HG03095 (cell line): Measurements from ENCODE around the gene FMN1.

ENCODE experiments used
- ATAC-seq: cut with Tn5 transposase; IDR thresholded peaks from one replicate; pipeline ENCODE4 v1.9.1; 2021; ENCODE audit warnings: moderate library complexity; ENCODE audit not compliant: unreplicated experiment

Gene FMN1

GRCh38 chr15:33126559-33127290 lies 67.8 kb downstream of the FMN1 start:
- ATAC-seq: no peak

DNA sequence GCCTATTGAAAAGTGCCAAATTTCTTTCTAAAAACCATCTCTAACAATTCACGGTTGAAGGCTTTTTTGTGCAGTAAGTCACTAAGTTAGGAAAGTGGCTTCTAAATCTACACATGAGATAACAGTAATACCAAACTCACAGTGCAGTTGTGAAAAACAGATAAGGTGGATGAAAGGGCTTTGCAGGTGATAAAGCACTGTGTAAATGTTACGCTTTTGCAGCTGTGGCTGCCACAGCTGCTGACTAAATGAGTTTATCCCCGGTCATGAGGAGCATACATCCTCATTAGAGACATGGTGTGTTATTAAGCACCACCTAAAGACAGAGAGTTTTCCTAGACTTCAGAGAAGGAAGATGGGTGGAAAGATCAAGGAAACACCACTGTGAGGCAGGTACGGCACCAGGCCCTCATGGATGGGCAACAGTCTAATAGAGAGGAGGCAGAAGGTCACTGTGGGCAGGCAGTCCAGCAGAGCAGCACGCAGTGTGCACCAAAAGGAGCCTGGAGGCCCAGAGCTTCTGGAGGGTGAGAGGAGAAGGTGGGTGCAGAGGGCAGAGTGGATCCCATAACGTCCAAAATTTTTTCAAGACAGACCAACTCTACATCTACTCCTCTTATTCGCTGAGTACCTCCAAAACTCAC lies 68.5 kb downstream of the FMN1 start:
- no peak for ATAC-seq

- ATAC-seq: no peak
Observed at GRCh38 chr15:33124811-33125210, 69.7 kb downstream of the FMN1 start.

DNA sequence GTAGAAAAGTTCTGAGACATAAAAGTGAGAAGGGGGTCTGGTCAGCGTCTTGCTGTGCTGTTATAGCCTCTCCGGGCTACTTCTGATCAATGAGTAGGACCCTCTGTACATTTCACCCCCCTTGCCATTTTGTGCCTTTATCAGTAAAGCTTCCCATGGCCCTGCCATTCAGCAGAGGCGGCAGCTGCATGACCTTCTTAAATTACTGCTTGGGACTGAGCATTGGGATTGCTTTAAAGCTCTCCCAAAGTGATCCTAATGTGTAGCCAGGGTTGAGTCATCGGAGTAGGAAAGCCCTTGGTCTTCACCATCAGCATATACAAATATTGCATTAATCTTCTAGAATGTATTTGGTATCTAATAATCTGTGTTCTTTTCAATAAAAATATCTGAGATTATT lies 70.2 kb downstream of the FMN1 start:
- no peak for ATAC-seq

DNA sequence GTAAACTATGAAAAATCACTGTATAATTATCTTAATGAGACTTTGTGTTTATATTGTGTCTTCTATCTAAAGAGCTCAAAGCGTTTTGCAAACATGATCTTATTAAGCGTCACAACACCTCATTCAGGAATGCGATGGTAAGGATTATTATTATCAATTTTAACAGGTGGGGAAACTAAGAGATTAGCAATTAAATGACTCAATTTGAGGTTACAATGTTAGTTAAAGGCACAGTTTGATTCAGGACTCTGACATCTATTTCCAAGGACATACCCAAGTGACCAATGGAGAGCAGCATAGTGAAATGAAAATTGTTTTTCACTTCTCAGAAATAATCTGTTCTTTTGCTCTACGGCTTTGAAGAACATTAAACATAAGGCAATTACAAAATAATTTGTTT lies 74.6 kb downstream of the FMN1 start:
- no peak for ATAC-seq

GRCh38 chr15:33119273-33119672 lies 75.2 kb downstream of the FMN1 start:
- ATAC-seq: no peak

- no peak for ATAC-seq
Observed at GRCh38 chr15:33116198-33116597, 78.3 kb downstream of the FMN1 start.

- no peak for ATAC-seq
Observed at GRCh38 chr15:33115191-33115861, 79.2 kb downstream of the FMN1 start.

DNA sequence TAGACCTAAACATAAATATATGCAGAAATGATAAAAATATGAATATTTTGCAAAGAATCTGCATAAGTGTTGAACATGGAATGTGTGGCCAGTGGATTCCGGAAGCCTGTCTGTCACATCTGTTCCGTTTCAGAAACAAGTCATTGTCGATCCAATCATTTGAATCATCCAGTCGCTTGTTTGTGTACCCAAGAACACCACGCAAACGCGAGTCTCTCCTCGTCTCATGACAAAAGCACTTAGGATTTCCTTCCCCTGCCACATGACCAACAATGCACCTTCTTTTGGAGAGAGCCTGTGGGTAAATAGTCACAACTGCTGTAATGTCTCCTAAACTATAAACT lies 80.2 kb downstream of the FMN1 start:
- ATAC-seq: no peak

DNA sequence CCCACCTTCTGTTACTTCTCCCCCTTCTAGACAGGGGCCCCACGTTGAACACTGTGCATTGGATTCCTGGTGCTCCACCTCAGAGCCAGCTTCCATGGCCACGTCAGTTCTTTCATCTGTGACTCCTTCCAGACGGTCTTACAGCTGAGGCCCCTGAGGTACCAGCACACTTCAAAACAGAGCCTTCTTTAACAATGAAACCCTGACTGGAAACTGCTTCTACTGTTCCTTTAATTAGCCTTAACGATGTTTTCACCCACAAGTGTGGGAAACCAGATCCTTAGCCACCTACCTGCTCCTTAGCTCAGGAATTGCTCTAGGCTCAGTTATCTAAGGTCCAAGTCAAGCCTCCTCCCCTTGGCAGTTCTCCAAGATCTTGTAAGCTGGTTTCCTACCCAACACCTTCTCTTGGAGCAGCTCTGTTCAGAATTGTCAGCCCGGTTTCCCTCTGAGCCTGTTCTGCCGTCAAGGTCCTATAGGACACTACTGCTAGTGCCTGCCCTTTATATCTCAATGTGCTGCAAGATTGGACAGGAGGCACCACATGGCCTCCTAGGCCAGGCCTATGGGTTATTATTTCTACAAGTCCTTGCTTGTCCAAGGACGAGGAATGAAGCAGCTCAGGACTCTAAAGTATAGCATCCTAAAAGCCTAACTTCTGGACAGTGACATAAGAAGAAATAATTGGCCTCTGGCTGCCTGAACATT lies 80.7 kb downstream of the FMN1 start:
- no peak for ATAC-seq

GRCh38 chr15:33112541-33113105 lies 81.9 kb downstream of the FMN1 start:
- ATAC-seq: no peak

DNA sequence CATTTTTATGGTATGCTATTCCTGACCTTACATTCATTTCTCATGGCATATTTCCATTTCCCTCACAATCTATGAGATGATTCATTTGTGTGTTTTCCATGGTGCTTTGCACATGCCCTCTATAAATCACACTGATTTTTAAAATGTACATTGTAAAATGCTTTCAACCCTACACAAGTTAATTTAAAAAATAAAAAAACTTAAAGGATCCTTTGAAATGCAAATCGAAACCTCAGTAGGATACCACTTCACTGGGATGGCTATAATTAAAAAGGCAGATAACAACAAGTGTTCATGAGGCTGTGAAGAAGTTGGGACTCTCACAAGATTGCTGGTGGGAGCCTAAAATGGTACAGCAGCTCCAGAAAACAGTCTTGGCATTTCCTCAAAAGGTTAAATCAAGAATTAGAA lies 83.5 kb downstream of the FMN1 start:
- no peak for ATAC-seq

DNA sequence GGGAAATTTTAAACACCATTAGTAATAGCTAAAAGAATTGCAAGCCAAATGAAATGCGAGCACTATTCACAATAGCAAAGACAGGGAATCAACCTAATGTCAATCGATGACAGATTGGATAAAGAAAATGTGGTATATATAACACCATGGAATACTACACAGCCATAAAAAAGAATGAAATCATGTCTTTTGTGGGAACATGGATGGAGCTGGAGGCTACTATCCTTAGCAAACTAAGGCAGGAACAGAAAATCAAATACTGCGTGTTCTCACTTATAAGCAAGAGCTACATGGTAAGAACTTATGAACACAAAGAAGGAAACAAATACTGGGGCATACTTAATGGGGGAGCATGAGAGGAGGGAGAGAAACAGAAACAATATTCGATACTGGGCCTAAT lies 85.2 kb downstream of the FMN1 start:
- no peak for ATAC-seq

DNA sequence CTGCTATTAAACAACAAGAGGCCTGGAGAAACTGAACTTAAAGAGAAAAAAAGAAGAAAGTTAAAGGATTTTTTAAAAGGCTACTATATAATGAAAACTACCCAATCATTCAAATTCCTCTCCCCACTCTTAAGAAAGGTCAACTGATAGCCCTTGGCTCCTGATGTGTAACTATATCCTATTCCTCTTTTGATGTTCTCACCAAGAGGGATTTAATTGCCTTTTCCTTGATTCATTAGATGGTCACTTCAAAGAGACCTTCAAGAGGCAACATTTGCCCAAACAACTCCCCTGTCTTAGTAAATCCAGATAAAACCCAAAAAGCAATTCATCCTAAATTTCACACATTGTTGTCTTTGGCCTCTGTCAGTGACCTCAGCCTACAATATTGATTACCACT lies 86.0 kb downstream of the FMN1 start:
- no peak for ATAC-seq

GRCh38 chr15:33107950-33108349 lies 86.6 kb downstream of the FMN1 start:
- ATAC-seq: no peak

- ATAC-seq: no peak
Observed at GRCh38 chr15:33104212-33104611, 90.3 kb downstream of the FMN1 start.

DNA sequence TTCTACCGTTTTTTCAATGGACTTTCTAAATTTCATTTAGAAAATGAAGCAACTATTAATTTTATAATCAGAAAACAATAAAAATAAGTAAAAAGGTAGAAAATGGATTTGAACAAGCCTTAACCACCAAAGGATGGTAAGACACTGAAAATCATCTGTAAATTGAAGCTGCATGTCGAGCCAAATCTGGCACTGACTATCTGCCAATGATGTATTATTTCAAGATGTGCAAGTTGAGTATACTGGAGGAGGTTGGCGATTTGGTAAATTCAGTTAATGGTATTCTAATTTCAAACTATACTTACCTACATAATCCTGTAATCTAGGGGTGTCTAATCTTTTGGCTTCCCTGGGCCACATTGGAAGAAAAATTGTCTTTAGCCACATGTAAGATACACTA lies 93.5 kb downstream of the FMN1 start:
- ATAC-seq: no peak

DNA sequence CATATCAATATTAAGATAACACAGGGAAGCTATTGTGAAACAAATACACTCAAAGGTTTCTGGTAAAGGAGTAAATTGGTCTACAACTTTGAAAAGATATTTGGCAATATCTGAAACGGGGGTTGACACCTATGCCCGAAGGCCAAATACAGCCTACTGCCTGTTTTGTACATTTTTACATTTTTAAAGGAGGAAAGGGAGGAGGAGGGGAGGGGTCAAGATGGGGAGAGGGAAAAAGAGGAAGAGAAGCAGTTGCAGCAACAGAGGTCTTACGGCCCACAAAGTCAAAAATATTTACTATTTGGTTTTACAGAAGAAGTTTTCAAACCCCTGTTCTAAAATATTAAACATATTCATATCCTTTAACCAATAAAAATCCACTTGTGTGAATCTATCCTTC lies 94.2 kb downstream of the FMN1 start:
- ATAC-seq: no peak

GRCh38 chr15:33099739-33100138 lies 94.8 kb downstream of the FMN1 start:
- ATAC-seq: no peak

- no peak for ATAC-seq
Observed at GRCh38 chr15:33099213-33099612, 95.3 kb downstream of the FMN1 start.
